ENCODE measurements around the gene IFNAR2.

The IFNAR2 gene

DNA sequence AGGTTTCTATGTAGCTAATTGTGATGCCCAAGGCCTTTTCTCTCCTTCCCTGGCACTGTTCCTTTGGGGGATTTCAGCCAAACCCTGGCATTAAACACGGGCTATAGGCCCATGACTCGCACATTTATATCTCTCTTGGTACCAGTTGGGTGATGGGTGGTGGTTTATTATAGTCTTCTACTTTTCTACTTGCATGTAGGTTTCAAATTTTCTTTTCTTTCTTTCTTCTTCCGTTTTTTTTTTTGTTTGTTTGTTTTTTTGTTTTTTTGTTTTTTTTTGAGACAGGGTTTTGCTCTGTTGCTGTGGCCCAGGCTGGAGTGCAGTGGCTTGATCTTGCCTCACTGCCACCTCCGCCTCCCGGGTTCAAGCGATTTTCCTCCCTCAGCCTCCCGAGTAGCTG lies 37.5 kb downstream of the IFNAR2 start:
- no peak for DNase-seq (ENCODE audit: low spot score)

- no peak for DNase-seq (ENCODE audit: low spot score)
Observed at GRCh38 chr21:33268393-33268736, 38.6 kb downstream of the IFNAR2 start.

DNA sequence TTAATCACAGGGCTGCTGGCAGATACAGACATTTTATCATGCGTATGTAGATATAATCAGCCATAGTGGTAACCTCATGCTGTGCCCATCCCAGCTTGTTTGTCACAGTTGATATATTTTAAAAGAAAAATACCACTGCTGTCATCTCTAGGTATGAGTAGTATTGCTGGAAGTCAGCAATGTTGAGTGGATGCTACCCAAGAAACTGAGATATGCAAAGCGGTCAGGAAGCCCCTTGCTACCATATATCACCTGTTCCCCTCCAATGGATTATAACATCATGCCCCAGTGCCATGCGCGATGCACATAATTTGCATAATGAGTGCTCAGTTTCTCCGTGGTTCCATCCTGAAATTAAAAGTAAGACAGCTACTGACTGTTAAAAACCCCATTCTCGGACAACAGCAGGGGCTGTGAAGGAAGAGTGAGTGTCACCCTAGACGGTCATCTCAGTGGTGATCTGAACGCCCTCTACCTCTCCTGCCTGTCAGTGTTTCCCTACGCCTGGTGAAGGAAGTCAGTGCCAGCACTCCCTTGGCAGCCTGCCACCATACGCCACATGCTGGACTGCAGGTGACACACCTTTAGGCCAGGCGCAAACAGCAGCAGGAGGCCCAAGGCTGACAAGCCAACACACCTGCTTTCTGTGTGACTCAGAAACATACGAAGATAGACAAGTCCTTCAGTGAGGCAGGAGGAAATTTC lies 39.2 kb downstream of the IFNAR2 start:
- DNase-seq (ENCODE audit: low spot score): no peak

DNA sequence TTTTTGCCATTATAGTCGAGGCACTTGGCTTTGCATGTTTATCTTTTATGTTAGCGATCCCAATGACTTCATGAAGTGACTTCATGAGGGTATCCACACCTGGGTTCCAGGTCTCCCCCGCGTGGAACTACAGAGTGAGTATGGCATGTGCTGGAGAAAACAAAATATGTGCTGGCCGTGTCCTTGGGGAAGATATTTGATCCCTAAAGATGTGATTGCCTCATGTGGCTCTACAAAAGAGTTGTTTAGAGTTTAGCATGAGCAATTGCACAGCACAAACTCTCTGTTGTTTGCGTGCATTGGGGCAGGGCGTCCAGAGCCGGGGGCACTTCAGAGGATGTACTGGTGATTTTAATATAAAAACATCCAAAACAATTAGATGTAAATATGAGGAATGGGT lies 41.2 kb downstream of the IFNAR2 start:
- DNase-seq (ENCODE audit: low spot score): no peak

DNA sequence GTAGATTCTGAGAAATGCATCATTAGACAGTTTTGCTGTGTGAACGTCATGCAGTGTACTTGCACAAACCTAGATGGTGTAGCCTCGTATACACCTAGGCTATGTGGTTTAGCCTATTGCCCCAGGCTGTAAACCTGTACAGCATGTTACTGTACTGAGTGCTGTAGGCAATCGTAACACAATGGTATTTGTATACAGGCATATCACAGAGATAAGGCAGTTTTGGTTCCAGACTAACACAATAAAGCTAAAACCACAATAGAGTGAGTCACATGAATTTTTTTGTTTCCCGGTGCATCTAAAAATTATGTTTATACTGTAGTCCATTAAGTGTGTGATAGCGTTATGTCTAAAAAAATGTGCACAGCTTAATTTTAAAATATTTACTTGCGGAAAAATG lies 43.3 kb downstream of the IFNAR2 start:
- no peak for DNase-seq (ENCODE audit: low spot score)

GRCh38 chr21:33278721-33279120 lies 49.0 kb downstream of the IFNAR2 start:
- no peak for DNase-seq (ENCODE audit: low spot score)

GRCh38 chr21:33279330-33279820 lies 49.6 kb downstream of the IFNAR2 start:
- no peak for DNase-seq (ENCODE audit: low spot score)
